ENCODE measurements around the gene ARHGAP32. TPM values are rescaled to one million over a fixed set of nuclear protein-coding genes. Genes with fewer than 3 reads are reported as not detected.

ARHGAP32 gene
- total RNA-seq, 4 donors from 2014 or later: 10.0 to 53.7 (median 34.1) TPM

GRCh38 chr11:129102756-129103155 lies 89.4 kb downstream of the ARHGAP32 start:
- H3K4me3 ChIP-seq: no peak overlapping the region
- TF ChIP-seq, protein P1, sequence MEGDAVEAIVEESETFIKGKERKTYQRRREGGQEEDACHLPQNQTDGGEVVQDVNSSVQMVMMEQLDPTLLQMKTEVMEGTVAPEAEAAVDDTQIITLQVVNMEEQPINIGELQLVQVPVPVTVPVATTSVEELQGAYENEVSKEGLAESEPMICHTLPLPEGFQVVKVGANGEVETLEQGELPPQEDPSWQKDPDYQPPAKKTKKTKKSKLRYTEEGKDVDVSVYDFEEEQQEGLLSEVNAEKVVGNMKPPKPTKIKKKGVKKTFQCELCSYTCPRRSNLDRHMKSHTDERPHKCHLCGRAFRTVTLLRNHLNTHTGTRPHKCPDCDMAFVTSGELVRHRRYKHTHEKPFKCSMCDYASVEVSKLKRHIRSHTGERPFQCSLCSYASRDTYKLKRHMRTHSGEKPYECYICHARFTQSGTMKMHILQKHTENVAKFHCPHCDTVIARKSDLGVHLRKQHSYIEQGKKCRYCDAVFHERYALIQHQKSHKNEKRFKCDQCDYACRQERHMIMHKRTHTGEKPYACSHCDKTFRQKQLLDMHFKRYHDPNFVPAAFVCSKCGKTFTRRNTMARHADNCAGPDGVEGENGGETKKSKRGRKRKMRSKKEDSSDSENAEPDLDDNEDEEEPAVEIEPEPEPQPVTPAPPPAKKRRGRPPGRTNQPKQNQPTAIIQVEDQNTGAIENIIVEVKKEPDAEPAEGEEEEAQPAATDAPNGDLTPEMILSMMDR (IDR thresholded peaks at IDR 0.05): no peak
- TF ChIP-seq POLR2A (IDR thresholded peaks at IDR 0.05): no peak
- H3K27ac ChIP-seq: no peak overlapping the region
- intact Hi-C loops (cut with DNase I; ENCODE audit: low total_unique reads): no loop called here
- H3K9me3 ChIP-seq: peaks cover 0 to 11% of the 10 kb centered on the region in 2 donors
- no peaks in the 10 kb centered on the region for H3K4me1 ChIP-seq
- no peaks in the 10 kb centered on the region for H3K27me3 ChIP-seq
- no peak for DNase-seq
- no peaks in the 10 kb centered on the region for H3K36me3 ChIP-seq

DNA sequence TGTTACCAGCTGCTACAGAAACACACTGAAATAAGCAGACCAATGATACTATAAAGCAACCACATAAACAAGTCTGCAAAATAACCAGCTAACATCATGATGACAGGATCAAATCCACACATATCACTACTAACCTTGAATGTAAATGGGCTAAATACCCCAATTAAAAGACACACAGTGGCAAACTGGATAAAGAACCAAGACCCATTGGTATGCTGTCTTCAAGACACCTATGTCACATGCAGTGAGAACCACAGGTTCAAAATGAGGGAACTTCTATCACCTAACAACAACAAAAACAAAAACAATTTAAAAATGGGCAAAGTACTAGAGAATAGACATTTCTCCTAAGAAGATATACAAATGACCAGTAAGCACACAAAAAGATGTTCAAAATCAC lies 89.9 kb downstream of the ARHGAP32 start:
- Histone ChIP-seq H3K27me3 (no peaks in the 10 kb centered on the region), H3K27ac (no peak overlapping the region), H3K4me3 (no peak overlapping the region), H3K4me1 (no peaks in the 10 kb centered on the region), H3K36me3 (no peaks in the 10 kb centered on the region), H3K9me3 (peaks cover 0 to 16% of the 10 kb centered on the region in 2 donors)
- intact Hi-C loops (cut with DNase I; ENCODE audit: low total_unique reads): no loop called here
- TF ChIP-seq POLR2A (IDR thresholded peaks at IDR 0.05): no peak
- TF ChIP-seq, protein P1 (IDR thresholded peaks at IDR 0.05): no peak
- no peak for DNase-seq

GRCh38 chr11:129093283-129093682 lies 98.8 kb downstream of the ARHGAP32 start:
- H3K9me3 ChIP-seq: peaks cover 0 to 17% of the 10 kb centered on the region in 2 donors
- no peaks in the 10 kb centered on the region for H3K4me1 ChIP-seq
- no peaks in the 10 kb centered on the region for H3K27me3 ChIP-seq
- TF ChIP-seq, protein P1 (IDR thresholded peaks at IDR 0.05): no peak
- TF ChIP-seq POLR2A (IDR thresholded peaks at IDR 0.05): no peak
- no peaks in the 10 kb centered on the region for H3K36me3 ChIP-seq
- H3K4me3 ChIP-seq: no peak overlapping the region
- intact Hi-C loops (cut with DNase I; ENCODE audit: low total_unique reads): no loop called here
- no peak overlapping the region for H3K27ac ChIP-seq
- DNase-seq: no peak

DNA sequence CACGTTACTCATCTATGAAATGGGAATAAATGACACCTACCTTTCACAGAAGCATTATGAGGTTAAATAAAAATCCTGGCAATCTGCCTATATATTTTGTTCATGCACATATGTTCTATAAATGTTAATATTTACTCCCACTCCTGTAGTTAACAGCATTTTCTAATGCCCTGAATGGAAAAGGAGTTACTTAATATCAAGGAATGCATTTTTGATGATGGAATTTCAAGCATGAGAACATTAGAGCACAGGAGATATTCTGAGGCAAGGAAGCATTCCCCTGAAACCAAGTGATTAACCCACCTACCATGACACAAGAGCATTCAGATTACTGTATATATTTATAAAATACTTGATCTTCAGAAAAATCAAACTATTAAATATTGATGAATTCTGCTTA lies 102.1 kb downstream of the ARHGAP32 start:
- Histone ChIP-seq H3K27me3 (no peaks in the 10 kb centered on the region), H3K4me3 (no peak overlapping the region), H3K36me3 (no peaks in the 10 kb centered on the region), H3K27ac (no peak overlapping the region), H3K9me3 (no peaks in the 10 kb centered on the region), H3K4me1 (no peaks in the 10 kb centered on the region)
- TF ChIP-seq, protein P1 (IDR thresholded peaks at IDR 0.05): no peak
- TF ChIP-seq POLR2A (IDR thresholded peaks at IDR 0.05): no peak
- DNase-seq: no peak
- intact Hi-C loops (cut with DNase I; ENCODE audit: low total_unique reads): no loop called here

- intact Hi-C loops (cut with DNase I; ENCODE audit: low total_unique reads): no loop called here
- no peaks in the 10 kb centered on the region for H3K36me3 ChIP-seq
- H3K4me1 ChIP-seq: no peaks in the 10 kb centered on the region
- no peak overlapping the region for H3K4me3 ChIP-seq
- H3K9me3 ChIP-seq: peaks cover 0 to 6% of the 10 kb centered on the region in 2 donors
- no peak overlapping the region for H3K27ac ChIP-seq
- no peaks in the 10 kb centered on the region for H3K27me3 ChIP-seq
- no peak for DNase-seq
- TF ChIP-seq POLR2A (IDR thresholded peaks at IDR 0.05): no peak
- TF ChIP-seq, protein P1 (IDR thresholded peaks at IDR 0.05): no peak
These were observed 102.8 kb downstream of the ARHGAP32 start for GRCh38 chr11:129089279-129089678.
